Muscle layer of duodenum (tissue), 2 donors: Measurements from ENCODE around the gene CRYGB.
"Not testable (repeated sequence)": the region's sequence is repeated elsewhere in the genome, so short reads cannot be mapped to it uniquely, and the experiment has no call there.

ENCODE experiments used
- H3K27ac ChIP-seq: one replicate; pipeline ENCODE4 v1.7.0; 2013; ENCODE audit warnings: mild to moderate bottlenecking, low read length
- H3K27me3 ChIP-seq: one replicate; pipeline ENCODE4 v1.7.0; 2013; ENCODE audit warnings: low read depth, mild to moderate bottlenecking, control low read depth, low read length
- H3K36me3 ChIP-seq, 2 donors: one replicate each; pipeline ENCODE4 v1.7.0; 2013; ENCODE audit warnings: low read length in 2 of 2, control low read depth in 1 of 2, mild to moderate bottlenecking in 1 of 2; ENCODE audit not compliant: insufficient read depth in 2 of 2, control insufficient read depth in 1 of 2
- H3K4me1 ChIP-seq, 2 donors: one replicate each; pipeline ENCODE4 v1.7.0; 2013; ENCODE audit warnings: low read length in 2 of 2, mild to moderate bottlenecking in 2 of 2, control low read depth in 1 of 2, moderate library complexity in 1 of 2; ENCODE audit not compliant: insufficient read depth in 2 of 2, control insufficient read depth in 1 of 2
- H3K4me3 ChIP-seq, 2 donors: one replicate each; pipeline ENCODE4 v1.7.0; 2013; ENCODE audit warnings: low read length in 2 of 2, low read depth in 1 of 2, mild to moderate bottlenecking in 1 of 2
- H3K9me3 ChIP-seq, 2 donors: one replicate each; pipeline ENCODE4 v1.7.0; 2013; ENCODE audit warnings: low read length in 2 of 2, control low read depth in 1 of 2, mild to moderate bottlenecking in 1 of 2; ENCODE audit not compliant: control insufficient read depth in 1 of 2
- donor health status: healthy.

CRYGB gene

DNA sequence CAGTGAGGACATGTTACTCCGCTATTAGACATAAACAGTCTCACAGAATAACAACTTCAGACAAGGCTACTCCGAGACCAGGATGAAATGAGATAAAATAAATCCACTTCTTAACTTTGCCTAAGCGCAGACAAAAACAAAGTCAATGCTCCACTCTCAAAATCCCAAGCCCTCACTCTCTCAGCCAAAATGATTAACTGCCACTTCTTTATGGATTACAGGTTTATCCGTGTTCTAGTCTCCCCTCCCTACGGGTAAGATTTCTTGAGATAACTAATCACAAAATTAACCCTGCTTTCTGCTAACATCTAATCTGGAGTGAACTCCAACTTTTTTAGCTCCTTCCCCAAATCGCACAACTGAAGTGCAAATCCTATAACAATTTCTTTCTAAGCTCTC is 15.2 kb downstream of the CRYGB start:
- Histone ChIP-seq H3K36me3 (no peaks in the 10 kb centered on the region), H3K4me1 (no peaks in the 10 kb centered on the region), H3K9me3 (no peaks in the 10 kb centered on the region), H3K27me3 (no peaks in the 10 kb centered on the region), H3K4me3 (no peak overlapping the region), H3K27ac (no peak overlapping the region)

DNA sequence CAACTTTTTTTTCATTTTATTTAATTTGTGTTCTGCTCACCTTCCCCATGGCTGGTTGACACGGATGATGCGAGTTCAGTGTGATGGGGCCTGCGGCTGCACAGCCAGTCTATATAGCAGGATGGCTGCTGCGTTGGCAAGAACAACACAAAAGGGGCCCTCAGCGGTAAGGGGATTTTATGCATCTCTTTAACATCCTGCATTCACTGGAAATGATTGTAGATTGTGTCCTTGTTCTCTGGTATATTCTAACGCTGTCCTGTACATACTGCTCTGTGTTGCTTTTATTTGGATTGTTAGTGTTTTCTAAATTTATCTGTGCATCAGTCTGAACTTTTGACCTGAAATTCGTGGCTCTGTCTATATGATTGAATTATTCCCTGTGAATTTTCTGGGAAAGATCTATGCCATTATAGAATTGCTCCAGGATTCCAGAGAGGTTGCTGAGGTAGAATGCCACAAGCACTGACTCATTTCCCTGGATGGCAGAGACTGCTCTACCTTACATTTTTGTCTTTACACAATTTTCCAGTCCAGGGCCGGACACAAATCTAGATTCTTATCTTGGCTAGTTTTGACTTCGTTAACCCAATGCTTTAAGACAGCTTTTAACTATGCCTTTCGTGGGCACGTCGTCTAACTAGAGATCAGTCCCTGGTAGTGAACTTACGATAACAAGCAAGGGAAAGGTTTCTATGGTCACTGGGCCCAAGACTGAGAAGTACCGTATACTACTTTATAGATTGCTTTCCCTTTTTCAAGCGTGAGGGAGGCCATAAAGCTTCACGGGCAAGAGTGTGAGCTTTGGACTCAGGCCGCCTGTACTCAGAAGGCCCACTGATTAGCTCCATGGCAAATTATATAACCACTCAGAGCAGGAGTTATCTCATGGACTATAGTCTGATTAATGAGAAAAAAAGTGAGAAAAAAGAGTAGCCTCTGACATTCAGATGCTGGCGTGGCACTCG is 15.9 kb downstream of the CRYGB start, which contains the start of gene CRYGC:
Gene CRYGC, minus strand, starts transcription at position 85 of the 968 bp plus-strand sequence. Its CDS starts 36 bp downstream, at position 49.
- no peaks in the 10 kb centered on the region for H3K4me1 ChIP-seq
- no peaks in the 10 kb centered on the region for H3K9me3 ChIP-seq
- no peak within 1 kb of the TSS for H3K4me3 ChIP-seq
- no peaks in the 10 kb centered on the region for H3K27me3 ChIP-seq
- H3K36me3 ChIP-seq = no peaks in the 10 kb centered on the region
- H3K27ac ChIP-seq = peak within 1 kb of the TSS; percentile 39

DNA sequence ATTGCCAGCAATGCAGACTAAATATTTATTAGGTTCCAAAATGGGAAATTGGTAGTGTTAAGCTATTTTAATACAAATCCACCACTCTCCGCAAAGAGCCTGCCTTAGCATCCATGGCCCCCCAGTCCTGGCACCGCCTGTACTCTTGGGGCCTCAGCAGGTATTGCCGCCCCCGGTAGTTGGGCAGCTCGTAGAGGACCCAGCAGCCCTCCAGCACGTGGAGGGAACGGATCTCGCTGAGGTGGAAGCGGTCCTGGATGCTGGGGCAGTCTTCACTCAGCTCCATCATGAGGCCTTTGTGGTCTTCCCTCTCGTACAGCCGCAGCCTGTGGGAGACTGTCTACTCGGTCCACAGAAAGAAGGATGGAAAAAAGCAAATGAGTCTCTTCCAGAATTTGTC is 17.8 kb downstream of the CRYGB start:
- Histone ChIP-seq H3K4me3 (no peak overlapping the region), H3K27ac (no peak overlapping the region), H3K36me3 (no peaks in the 10 kb centered on the region), H3K9me3 (no peaks in the 10 kb centered on the region), H3K4me1 (no peaks in the 10 kb centered on the region), H3K27me3 (no peaks in the 10 kb centered on the region)

DNA sequence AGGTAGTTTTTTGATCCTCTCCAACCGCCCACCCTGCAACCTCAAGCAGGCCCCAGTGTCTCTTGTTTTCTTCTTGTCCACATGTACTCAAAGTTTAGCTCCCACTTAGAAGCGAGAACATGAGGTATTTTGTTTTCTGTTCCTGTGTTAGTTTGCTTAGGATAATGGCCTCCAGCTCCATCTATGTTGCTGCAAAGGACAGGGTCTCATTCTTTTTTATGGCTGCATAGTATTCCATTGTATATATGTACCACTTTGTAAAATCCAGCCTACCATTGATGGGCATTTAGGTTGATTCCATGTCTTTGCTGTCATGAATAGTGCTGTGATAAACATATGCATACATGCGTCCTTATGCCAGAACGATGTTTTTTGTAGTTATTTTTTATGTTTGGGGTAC is 18.9 kb downstream of the CRYGB start:
- no peaks in the 10 kb centered on the region for H3K36me3 ChIP-seq
- no peaks in the 10 kb centered on the region for H3K4me1 ChIP-seq
- no peak overlapping the region for H3K27ac ChIP-seq
- no peaks in the 10 kb centered on the region for H3K27me3 ChIP-seq
- no peaks in the 10 kb centered on the region for H3K9me3 ChIP-seq
- H3K4me3 ChIP-seq = no peak overlapping the region

DNA sequence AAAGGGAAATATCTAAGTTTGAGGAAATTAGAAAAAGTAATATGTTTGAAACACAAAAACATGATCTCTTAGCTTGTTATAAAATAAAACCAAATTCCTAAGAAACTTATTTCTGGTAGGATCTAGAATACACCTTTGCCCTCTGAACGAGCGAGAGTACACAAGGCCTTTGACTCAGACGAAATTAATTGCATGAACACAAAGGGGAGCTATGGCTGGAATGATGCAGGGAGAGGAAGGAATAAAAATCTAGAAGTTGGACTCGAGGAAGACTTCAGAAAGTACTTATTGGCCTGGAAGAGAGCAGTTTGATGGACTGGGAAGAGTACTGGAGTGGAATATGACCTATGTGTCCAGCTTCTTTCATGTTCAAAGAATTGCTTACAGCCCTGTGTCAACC is 20.7 kb downstream of the CRYGB start:
- no peaks in the 10 kb centered on the region for H3K27me3 ChIP-seq
- H3K4me3 ChIP-seq = no peak overlapping the region
- no peaks in the 10 kb centered on the region for H3K36me3 ChIP-seq
- H3K27ac ChIP-seq = no peak overlapping the region
- no peaks in the 10 kb centered on the region for H3K4me1 ChIP-seq
- H3K9me3 ChIP-seq = no peaks in the 10 kb centered on the region

DNA sequence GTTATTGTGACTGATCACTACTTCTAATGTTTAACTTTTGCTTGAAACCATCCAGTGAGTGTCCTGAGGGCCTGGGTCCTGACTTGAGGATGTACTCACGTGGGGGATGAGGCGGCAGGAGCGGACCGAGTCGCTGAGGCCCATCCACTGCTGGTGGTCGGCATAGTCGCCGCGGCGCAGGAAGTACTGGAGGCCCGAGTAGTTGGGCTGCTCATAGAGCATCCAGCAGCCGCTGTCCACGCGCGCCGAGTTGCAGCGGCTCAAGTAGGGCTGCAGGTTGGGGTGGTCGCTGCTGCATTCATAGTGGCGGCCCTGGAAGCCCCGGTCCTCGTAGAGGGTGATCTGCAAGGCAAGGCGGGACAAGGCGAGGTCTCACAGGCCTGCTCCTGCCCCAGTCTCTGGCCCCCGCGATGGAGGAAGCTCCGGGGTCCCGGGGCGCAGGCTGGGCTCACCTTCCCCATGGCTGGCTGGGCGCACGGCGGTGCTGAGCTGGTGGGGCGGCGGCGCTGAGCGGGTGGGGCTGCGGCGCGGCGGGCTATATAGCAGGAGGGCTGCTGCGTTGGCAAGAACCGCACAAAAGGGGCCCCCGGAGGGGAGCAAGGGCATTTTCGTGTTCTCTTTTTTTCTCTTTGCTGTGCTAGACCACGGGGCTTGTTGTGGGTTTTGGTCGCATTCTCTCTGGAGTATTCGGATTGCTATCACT is 21.8 kb downstream of the CRYGB start, which contains the start of gene CRYGD:
Gene CRYGD, minus strand, starts transcription at position 512 of the 703 bp plus-strand sequence. Its CDS starts 51 bp downstream, at position 461.
- not testable (repeated sequence) for H3K9me3 ChIP-seq, H3K4me1 ChIP-seq, H3K27me3 ChIP-seq, H3K36me3 ChIP-seq, H3K27ac ChIP-seq
- H3K4me3 ChIP-seq = peak within 1 kb of the TSS; percentile 28 to 45

DNA sequence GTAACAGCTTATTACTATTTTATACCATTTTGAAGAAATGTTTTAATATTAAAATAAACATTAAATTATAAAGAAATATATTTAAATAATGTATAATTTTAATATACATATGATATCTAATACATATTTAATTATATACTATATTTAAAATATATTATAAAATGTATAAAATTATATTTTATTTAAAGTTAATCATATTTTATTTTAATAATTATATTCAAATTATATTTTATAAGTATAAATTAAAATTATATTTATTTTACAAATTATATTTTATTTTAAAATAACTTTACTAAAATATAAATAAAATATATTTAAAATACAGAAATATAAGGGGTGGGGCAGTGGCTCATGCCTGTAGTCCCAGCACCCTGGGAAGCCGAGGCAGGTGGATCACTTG is 23.7 kb downstream of the CRYGB start:
- Histone ChIP-seq H3K36me3 (no peaks in the 10 kb centered on the region), H3K27ac (no peak overlapping the region), H3K9me3 (no peaks in the 10 kb centered on the region), H3K27me3 (no peaks in the 10 kb centered on the region), H3K4me3 (no peak overlapping the region), H3K4me1 (no peaks in the 10 kb centered on the region)

DNA sequence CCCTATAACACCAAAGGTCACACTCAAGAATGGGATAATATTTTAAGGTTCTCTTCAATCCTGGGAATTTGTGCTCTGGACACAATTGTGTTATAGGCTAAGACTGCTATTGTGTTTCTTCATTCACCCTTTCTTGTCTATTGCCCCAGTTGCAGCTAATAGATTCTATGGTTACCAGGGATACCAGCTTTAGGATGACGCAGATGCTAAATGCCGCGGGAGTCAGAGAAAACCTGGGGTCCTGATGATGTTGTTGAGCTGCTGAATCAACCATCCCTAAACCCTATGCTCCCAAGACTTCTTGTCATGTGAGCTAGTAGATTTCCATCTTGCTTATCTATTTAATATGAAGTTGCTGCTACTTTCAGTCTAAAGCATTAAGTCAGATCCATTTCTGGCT is 27.0 kb downstream of the CRYGB start:
- H3K4me3 ChIP-seq = no peak overlapping the region
- no peaks in the 10 kb centered on the region for H3K36me3 ChIP-seq
- no peak overlapping the region for H3K27ac ChIP-seq
- no peaks in the 10 kb centered on the region for H3K4me1 ChIP-seq
- H3K27me3 ChIP-seq = no peaks in the 10 kb centered on the region
- H3K9me3 ChIP-seq = no peaks in the 10 kb centered on the region

DNA sequence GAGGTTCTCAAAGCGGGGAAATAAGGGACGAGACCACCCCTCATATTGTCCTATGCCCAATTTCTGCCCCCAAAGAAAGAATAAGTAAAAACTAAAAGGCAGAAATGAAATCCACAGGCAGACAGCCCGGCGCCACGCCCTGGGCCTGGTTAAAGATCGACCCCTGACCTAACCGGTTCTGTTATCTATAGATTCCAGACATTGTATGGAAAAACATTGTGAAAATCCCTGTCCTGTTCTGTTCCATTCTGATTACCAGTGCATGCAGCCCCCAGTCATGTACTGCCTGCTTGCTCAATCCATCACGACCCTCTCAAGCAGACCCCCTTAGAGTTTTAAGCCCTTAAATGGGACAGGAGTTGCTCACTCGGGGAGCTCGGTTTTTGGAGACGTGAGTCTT is 28.6 kb downstream of the CRYGB start:
- H3K27ac ChIP-seq, H3K36me3 ChIP-seq, H3K4me1 ChIP-seq, H3K9me3 ChIP-seq, H3K4me3 ChIP-seq, H3K27me3 ChIP-seq: not testable (repeated sequence)

DNA sequence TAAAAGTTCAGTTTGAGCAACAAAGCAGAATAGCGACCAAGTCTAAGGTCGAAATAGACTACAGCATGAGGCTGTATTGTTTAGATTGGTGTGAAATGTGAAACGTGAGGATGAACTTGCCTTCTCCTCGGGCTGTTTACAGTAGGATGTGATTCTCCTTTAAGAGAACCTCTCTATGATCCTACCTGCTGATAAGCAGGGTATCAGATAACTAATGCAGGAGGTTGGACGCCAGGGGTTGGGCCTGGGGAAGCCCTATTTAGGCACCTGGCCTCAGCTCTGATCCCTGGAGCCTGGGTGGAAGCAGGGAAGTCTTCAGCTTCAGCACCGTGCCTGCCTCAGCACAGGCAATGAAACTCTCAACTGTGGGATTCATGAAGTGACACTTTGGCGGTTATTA is 33.0 kb downstream of the CRYGB start:
- Histone ChIP-seq H3K27ac (no peak overlapping the region), H3K27me3 (no peaks in the 10 kb centered on the region), H3K4me1 (no peaks in the 10 kb centered on the region), H3K36me3 (no peaks in the 10 kb centered on the region), H3K9me3 (no peaks in the 10 kb centered on the region), H3K4me3 (no peak overlapping the region)

DNA sequence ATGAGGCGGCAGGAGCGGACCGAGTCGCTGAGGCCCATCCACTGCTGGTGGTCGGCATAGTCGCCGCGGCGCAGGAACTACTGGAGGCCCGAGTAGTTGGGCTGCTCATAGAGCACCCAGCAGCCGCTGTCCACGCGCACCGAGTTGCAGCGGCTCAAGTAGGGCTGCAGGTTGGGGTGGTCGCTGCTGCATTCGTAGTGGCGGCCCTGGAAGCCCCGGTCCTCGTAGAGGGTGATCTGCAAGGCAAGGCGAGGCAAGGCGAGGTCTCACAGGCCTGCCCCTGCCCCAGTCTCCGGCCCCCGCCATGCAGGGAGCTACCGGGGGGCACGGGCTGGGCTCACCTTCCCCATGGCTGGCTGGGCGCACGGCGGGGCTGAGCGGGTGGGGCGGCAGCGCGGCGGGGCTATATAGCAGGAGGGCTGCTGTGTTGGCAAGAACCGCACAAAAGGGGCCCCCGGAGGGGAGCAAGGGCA is 33.6 kb downstream of the CRYGB start:
- H3K9me3 ChIP-seq, H3K36me3 ChIP-seq, H3K27me3 ChIP-seq, H3K4me3 ChIP-seq, H3K27ac ChIP-seq, H3K4me1 ChIP-seq: not testable (repeated sequence)
